Thoracic aorta (tissue), 2 donors: ENCODE results near the gene PXDN. TPM values are rescaled to one million over a fixed set of nuclear protein-coding genes. Genes with fewer than 3 reads are reported as not detected.
"Not testable (repeated sequence)": the region's sequence is repeated elsewhere in the genome, so short reads cannot be mapped to it uniquely, and the experiment has no call there.

ENCODE experiments used
- ATAC-seq: fragments of 150-250 bp; one replicate; pipeline ENCODE4 v1.8.0; 2017; ENCODE audit warnings: low read depth; ENCODE audit not compliant: insufficient number of reproducible peaks, low FRiP score
- DNase-seq: peaks from one replicate; pipeline ENCODE4 v3.0.0-alpha.2; 2020; ENCODE audit warnings: low spot score
- H3K27ac ChIP-seq, 2 donors: fragments of 200-600 bp; sonication (generic); 1 replicate in 1 of 2; 2 replicates in 1 of 2; pipeline ENCODE4 v1.5.1; 2016; ENCODE audit warnings: mild to moderate bottlenecking in 2 of 2, moderate library complexity in 2 of 2
- H3K27me3 ChIP-seq: fragments of 200-600 bp; sonication (generic); replicated peaks from 2 replicates; pipeline ENCODE4 v1.6.0; 2016; ENCODE audit warnings: mild to moderate bottlenecking; ENCODE audit not compliant: insufficient read depth
- H3K36me3 ChIP-seq: fragments of 200-600 bp; sonication (generic); one replicate; pipeline ENCODE4 v1.5.1; 2016
- H3K4me1 ChIP-seq, 2 donors: fragments of 200-600 bp; sonication (generic); 1 replicate in 1 of 2; 2 replicates in 1 of 2; pipeline versions ENCODE4 v1.5.1 to v1.6.0; 2016; ENCODE audit warnings: low read depth in 2 of 2, mild to moderate bottlenecking in 1 of 2; ENCODE audit not compliant: control insufficient read depth in 1 of 2
- H3K4me3 ChIP-seq: fragments of 200-600 bp; sonication (generic); 2 replicates; pipeline ENCODE4 v1.5.1; 2016; ENCODE audit warnings: mild to moderate bottlenecking
- H3K9me3 ChIP-seq: fragments of 200-600 bp; sonication (generic); 2 replicates; pipeline ENCODE4 v1.5.1; 2016
- CTCF ChIP-seq: fragments of 200-600 bp; sonication (generic); IDR thresholded peaks from one replicate; pipeline ENCODE4 v1.5.1; 2019; ENCODE audit warnings: antibody characterized with exemption
- total RNA-seq, 2 donors: library from RNA; depleted of rRNA; stranded (reverse); fragments of >200 nt; gene quantifications; one replicate each; pipeline versions ENCODE4 v1.1.0 to v1.2.3, GENCODE V29; 2016

PXDN gene
- total RNA-seq, 2 donors from 2014 or later, result 97.5 to 114 TPM

- ATAC-seq, result no peak
- no peak for DNase-seq
- TF ChIP-seq CTCF, result no peak
- Histone ChIP-seq H3K4me3 (no peak overlapping the region), H3K27me3 (no peaks in the 10 kb centered on the region), H3K27ac (no peak overlapping the region), H3K36me3 (no peaks in the 10 kb centered on the region), H3K4me1 (peaks cover 9 to 13% of the 10 kb centered on the region in 2 donors), H3K9me3 (no peaks in the 10 kb centered on the region)
Observed at GRCh38 chr2:1625281-1626001, 118.9 kb downstream of the PXDN start.

GRCh38 chr2:1623906-1624445, 120.3 kb downstream of the PXDN start:
- ATAC-seq (no peak), DNase-seq (no peak)
- no peaks in the 10 kb centered on the region for H3K36me3 ChIP-seq
- TF ChIP-seq CTCF, result no peak
- H3K4me1 ChIP-seq, result peaks cover 5 to 9% of the 10 kb centered on the region in 2 donors
- no peak overlapping the region for H3K27ac ChIP-seq
- H3K9me3 ChIP-seq, result no peaks in the 10 kb centered on the region
- H3K4me3 ChIP-seq, result no peak overlapping the region
- H3K27me3 ChIP-seq, result no peaks in the 10 kb centered on the region

- Histone ChIP-seq H3K4me1 (no peaks in the 10 kb centered on the region), H3K4me3 (no peak overlapping the region), H3K9me3 (no peaks in the 10 kb centered on the region), H3K27me3 (no peaks in the 10 kb centered on the region), H3K36me3 (no peaks in the 10 kb centered on the region), H3K27ac (no peak overlapping the region)
- no peak for TF ChIP-seq CTCF
- DNase-seq (no peak), ATAC-seq (no peak)
Observed at GRCh38 chr2:1622521-1623200, 121.7 kb downstream of the PXDN start.

- H3K36me3 ChIP-seq, DNase-seq, H3K4me3 ChIP-seq, H3K4me1 ChIP-seq, H3K27ac ChIP-seq, ATAC-seq, H3K27me3 ChIP-seq, H3K9me3 ChIP-seq: not testable (repeated sequence)
Observed at GRCh38 chr2:1621976-1622375, 122.3 kb downstream of the PXDN start.

GRCh38 chr2:1621501-1621900, 122.8 kb downstream of the PXDN start:
- no peak overlapping the region for H3K4me3 ChIP-seq
- no peaks in the 10 kb centered on the region for H3K36me3 ChIP-seq
- no peaks in the 10 kb centered on the region for H3K27me3 ChIP-seq
- no peaks in the 10 kb centered on the region for H3K4me1 ChIP-seq
- TF ChIP-seq CTCF, result no peak
- H3K27ac ChIP-seq, result no peak overlapping the region
- H3K9me3 ChIP-seq, result no peaks in the 10 kb centered on the region
- DNase-seq (no peak), ATAC-seq (no peak)
